ENCODE results near the gene NEUROD1. TPM values are rescaled to one million over a fixed set of nuclear protein-coding genes. Genes with fewer than 3 reads are reported as not detected.

The NEUROD1 gene
- not detected in 5 replicates for total RNA-seq (2022; extraction: Qiagen RNA extraction; ENCODE audit: low read depth)

GRCh38 chr2:181680055-181680936 is at the start of gene NEUROD1:
Gene NEUROD1, minus strand, starts transcription at chr2:181680517. Its CDS starts 1,657 bp downstream, at chr2:181678860.

GRCh38 chr2:181656450-181657291 is 23.6 kb downstream of the NEUROD1 start, which contains the start of gene CERKL:
Gene CERKL, minus strand, starts transcription at chr2:181657105. Its CDS starts 99 bp downstream, at chr2:181657006.

Other genes starting within 250 kb of the NEUROD1 start
- gene ITGA4, start 223.1 kb downstream of the NEUROD1 start, total RNA-seq (2022; extraction: Qiagen RNA extraction; ENCODE audit: low read depth): 1.4 to 2.2 TPM (median 2.1 TPM) in 5 replicates
- gene CERKL, start 23.4 kb downstream of the NEUROD1 start, total RNA-seq (2022; extraction: Qiagen RNA extraction; ENCODE audit: low read depth): 0.17 to 0.32 TPM (median 0.24 TPM) in 5 replicates
- 46.2 to 72.1 TPM (median 63.7 TPM) in 5 replicates for gene ITPRID2, start 211.2 kb upstream of the NEUROD1 start, total RNA-seq (2022; extraction: Qiagen RNA extraction; ENCODE audit: low read depth)